HCT116 (cell line): Measurements from ENCODE around the gene PRIMA1. TPM values are rescaled to one million over a fixed set of nuclear protein-coding genes. Genes with fewer than 3 reads are reported as not detected.

Source experiments
- ATAC-seq: fragments of 200-7000 bp; cut with Tn5 transposase; 2 replicates; pipeline ENCODE4 v1.9.1; 2020; ENCODE audit warnings: mild to moderate bottlenecking, moderate library complexity
- BruUV-seq: library from RNA; stranded (reverse); fragments of 400-500 nt; replicated peaks from 2 replicates; lab custom pipeline; 2021; lab: Mats Ljungman, UMichigan
- CTCF ChIA-PET: fragments of 300-600 bp; sonication (Branson Sonifier 250); formaldehyde crosslinking; loops from one replicate; lab custom pipeline; 2021; ENCODE audit warnings: antibody characterized with exemption; lab: Charles Lee
- POLR2A ChIA-PET: fragments of 300-600, 350-600 bp; sonication (Branson Sonifier 250); formaldehyde crosslinking; loops from one replicate; lab custom pipeline; 2021; ENCODE audit warnings: antibody characterized with exemption; lab: Charles Lee
- RAD21 ChIA-PET, 2 experiments: fragments of 300-600 bp; sonication (Branson Sonifier 250); formaldehyde crosslinking; loops; one replicate each; lab custom pipeline; 2023; ENCODE audit warnings: low total read pairs in 2 of 2; ENCODE audit not compliant: uncharacterized antibody in 2 of 2, unreplicated experiment in 2 of 2, low non-redundant PET in 1 of 2; lab: Charles Lee
- DNase-seq: peaks from one replicate; pipeline ENCODE4 v3.0.0-alpha.2; 2010; ENCODE audit warnings: low read depth, low spot score
- H2AFZ ChIP-seq: fragments of 200-600 bp; shearing (Covaris generic), sonication (generic); 2 replicates; pipeline ENCODE4 v1.6.1; 2017; ENCODE audit warnings: low read depth, mixed run types, mixed read lengths, antibody characterized with exemption, low read length; ENCODE audit not compliant: poor library complexity, severe bottlenecking
- H3K27ac ChIP-seq: 2 replicates; pipeline ENCODE4 v1.5.1; 2012; ENCODE audit warnings: low read depth, low read length
- H3K27me3 ChIP-seq: fragments of 200-600 bp; sonication (generic); 2 replicates; pipeline ENCODE4 v1.6.1; 2016; ENCODE audit warnings: mixed run types, low read length, mixed read lengths; ENCODE audit not compliant: insufficient read depth
- H3K36me3 ChIP-seq, 2 experiments: fragments of 200-500 bp in 1 of 2; fragments of 200-600 bp in 1 of 2; sonication (Bioruptor generic) in 1 of 2; sonication (generic) in 1 of 2; 2 replicates each; pipeline versions ENCODE4 v1.5.1 to v1.6.1; 2014 to 2016; ENCODE audit warnings: low read length in 2 of 2, inconsistent platforms in 1 of 2, mixed read lengths in 1 of 2, mixed run types in 1 of 2; ENCODE audit not compliant: insufficient read depth in 2 of 2, control insufficient read depth in 1 of 2
- H3K4me1 ChIP-seq, 2 experiments: fragments of 200-600 bp in 1 of 2; sonication (generic) in 1 of 2; 2 replicates each; pipeline versions ENCODE4 v1.5.1 to v1.6.1; 2012 to 2017; ENCODE audit warnings: low read length in 2 of 2, inconsistent platforms in 1 of 2, mild to moderate bottlenecking in 1 of 2, mixed read lengths in 1 of 2, mixed run types in 1 of 2, moderate library complexity in 1 of 2; ENCODE audit not compliant: insufficient read depth in 2 of 2, control insufficient read depth in 1 of 2
- H3K4me2 ChIP-seq: fragments of 200-600 bp; sonication (generic); 2 replicates; pipeline ENCODE4 v1.6.1; 2017; ENCODE audit warnings: mixed run types, low read length, mixed read lengths
- H3K4me3 ChIP-seq, 2 experiments: fragments of 200-600 bp in 1 of 2; sonication (generic) in 1 of 2; replicated peaks in 1 of 2; 2 replicates each; pipeline ENCODE4 v1.5.1; 2011 to 2016; ENCODE audit warnings: low read length in 2 of 2, control low read depth in 1 of 2, low read depth in 1 of 2, mild to moderate bottlenecking in 1 of 2, mixed read lengths in 1 of 2, mixed run types in 1 of 2
- H3K79me2 ChIP-seq: fragments of 200-600 bp; sonication (generic); 2 replicates; pipeline ENCODE4 v1.6.1; 2017; ENCODE audit warnings: mild to moderate bottlenecking, mixed run types, low read length, moderate library complexity, mixed read lengths; ENCODE audit not compliant: insufficient read depth
- H3K9ac ChIP-seq: fragments of 200-600 bp; sonication (generic); 2 replicates; pipeline ENCODE4 v1.6.1; 2016; ENCODE audit warnings: low read length, mixed read lengths
- H3K9me2 ChIP-seq: fragments of 200-600 bp; sonication (generic), shearing (Covaris generic); 2 replicates; pipeline ENCODE4 v1.6.1; 2017; ENCODE audit warnings: mixed run types, mild to moderate bottlenecking, moderate library complexity; ENCODE audit not compliant: insufficient read depth
- H3K9me3 ChIP-seq, 2 experiments: fragments of 200-500 bp in 1 of 2; fragments of 200-600 bp in 1 of 2; sonication (Bioruptor generic) in 1 of 2; sonication (generic) in 1 of 2; 2 replicates each; pipeline ENCODE4 v1.6.1; 2014 to 2017; ENCODE audit warnings: low read length in 2 of 2, mixed read lengths in 2 of 2, inconsistent platforms in 1 of 2, low read depth in 1 of 2, mild to moderate bottlenecking in 1 of 2, mixed run types in 1 of 2, moderate library complexity in 1 of 2; ENCODE audit not compliant: control insufficient read depth in 1 of 2, insufficient read depth in 1 of 2
- H4K20me1 ChIP-seq: fragments of 200-600 bp; sonication (generic), shearing (Covaris generic); 2 replicates; pipeline ENCODE4 v1.6.1; 2017; ENCODE audit warnings: mixed run types, mild to moderate bottlenecking, moderate library complexity; ENCODE audit not compliant: insufficient read depth
- CBX3 ChIP-seq: IDR thresholded peaks from 2 replicates; pipeline ENCODE4 v1.6.1; 2012; ENCODE audit warnings: low read depth
- EGR1 ChIP-seq: IDR thresholded peaks from 2 replicates; pipeline ENCODE4 v1.6.1; 2012; ENCODE audit warnings: low read depth
- EZH2 ChIP-seq: fragments of 200-600 bp; sonication (generic); IDR thresholded peaks from 2 replicates; pipeline ENCODE4 v1.6.1; 2017; ENCODE audit warnings: antibody characterized with exemption, mixed run types
- POLR2AphosphoS5 ChIP-seq: IDR thresholded peaks from 2 replicates; pipeline ENCODE4 v1.6.1; 2011; ENCODE audit warnings: mild to moderate bottlenecking, low read depth, low read length, moderate library complexity
- SIN3A ChIP-seq: IDR thresholded peaks from 2 replicates; pipeline ENCODE4 v1.6.1; 2012; ENCODE audit warnings: low read depth
- SRF ChIP-seq: IDR thresholded peaks from 2 replicates; pipeline ENCODE4 v1.6.1; 2012; ENCODE audit warnings: low read depth
- TCF7L2 ChIP-seq: IDR thresholded peaks from 2 replicates; pipeline ENCODE4 v1.7.0; 2011; ENCODE audit warnings: borderline replicate concordance, inconsistent platforms; ENCODE audit not compliant: insufficient read depth, insufficient read length; ENCODE audit errors: extremely low read depth
- ZNF274 ChIP-seq: fragments of 200-500 bp; sonication (Bioruptor generic); IDR thresholded peaks from 2 replicates; pipeline ENCODE4 v1.6.1; 2014; ENCODE audit warnings: mild to moderate bottlenecking, low read depth, low read length, inconsistent platforms
- intact Hi-C: fragments of 100-400 bp; cut with micrococcal nuclease; formaldehyde crosslinking; loops from 2 replicates; pipeline ENCODE4 v1.10.0; 2022
- total RNA-seq: library from RNA; stranded (reverse); gene quantifications from one replicate; pipeline ENCODE4 v1.2.1, GENCODE V29; 2021; ENCODE audit not compliant: unreplicated experiment
- TF ChIP-seq, protein P1 (sequence below): IDR thresholded peaks from 2 replicates; pipeline ENCODE4 v1.6.1; 2012
- TF ChIP-seq, protein P2 (sequence below): IDR thresholded peaks from 2 replicates; pipeline ENCODE4 v1.6.1; 2012
- TF ChIP-seq, protein P3 (sequence below): IDR thresholded peaks from 2 replicates; pipeline ENCODE4 v1.6.1; 2012; ENCODE audit warnings: low read depth
- TF ChIP-seq, protein P4 (sequence below), 3 experiments: fragments of 200-600 bp in 1 of 3; sonication (generic) in 1 of 3; IDR thresholded peaks in 2 of 3; conservative IDR thresholded peaks in 1 of 3; 2 replicates each; pipeline ENCODE4 v1.5.1; 2012 to 2017; ENCODE audit warnings: low read depth in 2 of 3, low read length in 2 of 3, antibody characterized with exemption in 1 of 3, borderline replicate concordance in 1 of 3, control low read depth in 1 of 3, mild to moderate bottlenecking in 1 of 3, mixed read lengths in 1 of 3, mixed run types in 1 of 3, moderate library complexity in 1 of 3; ENCODE audit not compliant: insufficient read depth in 1 of 3

PRIMA1 gene
- total RNA-seq, 1 experiment from 2014 or later, result 1.5 TPM

DNA sequence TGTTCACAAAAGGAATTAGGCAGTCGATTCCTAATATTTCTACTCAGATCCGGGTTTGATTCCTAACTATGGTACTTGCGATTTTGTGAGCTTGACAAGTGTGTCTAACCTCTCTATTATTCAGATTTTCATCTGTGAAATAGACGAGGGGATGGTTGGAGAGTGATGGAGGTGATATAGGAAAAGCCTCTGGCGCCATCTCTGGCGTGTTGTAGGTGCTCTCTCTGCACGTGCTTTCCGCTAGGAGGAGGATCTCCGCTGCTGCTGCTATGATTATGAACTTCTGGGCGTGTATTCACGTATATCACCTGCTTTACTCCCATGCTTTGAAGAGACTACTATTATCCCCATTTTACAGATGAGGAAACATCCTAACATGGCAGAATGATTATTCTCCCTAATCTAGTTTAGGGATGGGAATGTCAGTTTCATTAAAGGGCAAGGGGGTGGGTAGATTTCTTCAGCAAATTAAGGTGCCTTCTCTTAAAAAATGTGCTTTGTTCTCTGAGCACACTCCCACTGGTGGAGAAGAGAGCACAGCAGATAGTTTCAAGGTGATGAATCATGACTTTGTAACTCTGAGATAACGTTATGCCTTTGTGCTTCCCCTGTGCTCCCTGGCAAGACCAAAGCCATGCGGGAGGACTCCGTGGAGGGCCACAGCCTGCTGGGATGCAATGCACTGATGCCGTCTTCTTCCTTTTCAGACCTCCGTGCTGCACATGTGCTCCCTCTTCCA is 97.1 kb downstream of the PRIMA1 start:
- Histone ChIP-seq H3K9me2 (no peaks in the 10 kb centered on the region), H3K36me3 (no peaks in the 10 kb centered on the region), H4K20me1 (no peaks in the 10 kb centered on the region; the same call in 1 of the 2 replicates), H3K4me2 (peak overlapping the region; percentile 13; the same call in 1 of the 2 replicates), H3K79me2 (no peaks in the 10 kb centered on the region), H3K4me1 (0 out of 4 replicates have a peak, but pooled peaks cover 0 to 4% of the 10 kb centered on the region in 2 experiments), H2AFZ (peak overlapping the region; percentile 32), H3K4me3 (no peak overlapping the region), H3K27ac (no peak overlapping the region), H3K27me3 (peaks cover 29% of the 10 kb centered on the region; the same call in 1 of the 2 replicates), H3K9me3 (no peaks in the 10 kb centered on the region), H3K9ac (no peak overlapping the region)
- DNase-seq (no peak), ATAC-seq (peak; percentile 85)
- RAD21 ChIA-PET, result no interaction called here
- intact Hi-C loops, result no loop called here
- CTCF ChIA-PET, result no interaction called here
- TF ChIP-seq SRF (no peak), SIN3A (no peak), POLR2AphosphoS5 (no peak), ZNF274 (no peak), CBX3 (no peak), TCF7L2 (no peak), EZH2 (no peak), EGR1 (no peak)
- TF ChIP-seq, protein P1, sequence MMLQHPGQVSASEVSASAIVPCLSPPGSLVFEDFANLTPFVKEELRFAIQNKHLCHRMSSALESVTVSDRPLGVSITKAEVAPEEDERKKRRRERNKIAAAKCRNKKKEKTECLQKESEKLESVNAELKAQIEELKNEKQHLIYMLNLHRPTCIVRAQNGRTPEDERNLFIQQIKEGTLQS, result no peak
- TF ChIP-seq, protein P2, sequence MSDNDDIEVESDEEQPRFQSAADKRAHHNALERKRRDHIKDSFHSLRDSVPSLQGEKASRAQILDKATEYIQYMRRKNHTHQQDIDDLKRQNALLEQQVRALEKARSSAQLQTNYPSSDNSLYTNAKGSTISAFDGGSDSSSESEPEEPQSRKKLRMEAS, result peak; percentile 64
- TF ChIP-seq, protein P3, sequence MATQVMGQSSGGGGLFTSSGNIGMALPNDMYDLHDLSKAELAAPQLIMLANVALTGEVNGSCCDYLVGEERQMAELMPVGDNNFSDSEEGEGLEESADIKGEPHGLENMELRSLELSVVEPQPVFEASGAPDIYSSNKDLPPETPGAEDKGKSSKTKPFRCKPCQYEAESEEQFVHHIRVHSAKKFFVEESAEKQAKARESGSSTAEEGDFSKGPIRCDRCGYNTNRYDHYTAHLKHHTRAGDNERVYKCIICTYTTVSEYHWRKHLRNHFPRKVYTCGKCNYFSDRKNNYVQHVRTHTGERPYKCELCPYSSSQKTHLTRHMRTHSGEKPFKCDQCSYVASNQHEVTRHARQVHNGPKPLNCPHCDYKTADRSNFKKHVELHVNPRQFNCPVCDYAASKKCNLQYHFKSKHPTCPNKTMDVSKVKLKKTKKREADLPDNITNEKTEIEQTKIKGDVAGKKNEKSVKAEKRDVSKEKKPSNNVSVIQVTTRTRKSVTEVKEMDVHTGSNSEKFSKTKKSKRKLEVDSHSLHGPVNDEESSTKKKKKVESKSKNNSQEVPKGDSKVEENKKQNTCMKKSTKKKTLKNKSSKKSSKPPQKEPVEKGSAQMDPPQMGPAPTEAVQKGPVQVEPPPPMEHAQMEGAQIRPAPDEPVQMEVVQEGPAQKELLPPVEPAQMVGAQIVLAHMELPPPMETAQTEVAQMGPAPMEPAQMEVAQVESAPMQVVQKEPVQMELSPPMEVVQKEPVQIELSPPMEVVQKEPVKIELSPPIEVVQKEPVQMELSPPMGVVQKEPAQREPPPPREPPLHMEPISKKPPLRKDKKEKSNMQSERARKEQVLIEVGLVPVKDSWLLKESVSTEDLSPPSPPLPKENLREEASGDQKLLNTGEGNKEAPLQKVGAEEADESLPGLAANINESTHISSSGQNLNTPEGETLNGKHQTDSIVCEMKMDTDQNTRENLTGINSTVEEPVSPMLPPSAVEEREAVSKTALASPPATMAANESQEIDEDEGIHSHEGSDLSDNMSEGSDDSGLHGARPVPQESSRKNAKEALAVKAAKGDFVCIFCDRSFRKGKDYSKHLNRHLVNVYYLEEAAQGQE, result no peak
- TF ChIP-seq, protein P4, sequence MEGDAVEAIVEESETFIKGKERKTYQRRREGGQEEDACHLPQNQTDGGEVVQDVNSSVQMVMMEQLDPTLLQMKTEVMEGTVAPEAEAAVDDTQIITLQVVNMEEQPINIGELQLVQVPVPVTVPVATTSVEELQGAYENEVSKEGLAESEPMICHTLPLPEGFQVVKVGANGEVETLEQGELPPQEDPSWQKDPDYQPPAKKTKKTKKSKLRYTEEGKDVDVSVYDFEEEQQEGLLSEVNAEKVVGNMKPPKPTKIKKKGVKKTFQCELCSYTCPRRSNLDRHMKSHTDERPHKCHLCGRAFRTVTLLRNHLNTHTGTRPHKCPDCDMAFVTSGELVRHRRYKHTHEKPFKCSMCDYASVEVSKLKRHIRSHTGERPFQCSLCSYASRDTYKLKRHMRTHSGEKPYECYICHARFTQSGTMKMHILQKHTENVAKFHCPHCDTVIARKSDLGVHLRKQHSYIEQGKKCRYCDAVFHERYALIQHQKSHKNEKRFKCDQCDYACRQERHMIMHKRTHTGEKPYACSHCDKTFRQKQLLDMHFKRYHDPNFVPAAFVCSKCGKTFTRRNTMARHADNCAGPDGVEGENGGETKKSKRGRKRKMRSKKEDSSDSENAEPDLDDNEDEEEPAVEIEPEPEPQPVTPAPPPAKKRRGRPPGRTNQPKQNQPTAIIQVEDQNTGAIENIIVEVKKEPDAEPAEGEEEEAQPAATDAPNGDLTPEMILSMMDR (IDR thresholded peaks at IDR 0.05 in 2 of 3, conservative IDR thresholded peaks at IDR 0.05 in 1 of 3; ENCODE audit: borderline replicate concordance in 1 of 3, insufficient read depth in 1 of 3, low read depth in 2 of 3, low read length in 2 of 3), result peak in 2 of 3 experiments; percentile 49 to 53; a peak in 4 of 6 replicates
- POLR2A ChIA-PET, result no interaction called here
- no TSS peak for BruUV-seq
